Effector memory CD4-positive, alpha-beta T cell (primary cell): ENCODE measurements around the gene JAG2.
"Not testable (repeated sequence)": the region's sequence is repeated elsewhere in the genome, so short reads cannot be mapped to it uniquely, and the experiment has no call there.

Experiments used
- DNase-seq, 3 donors: peaks; one replicate each; pipeline ENCODE4 v3.0.0-alpha.2; 2020
- H3K27ac ChIP-seq: 2 replicates; pipeline ENCODE4 v1.7.0; 2013; ENCODE audit warnings: mild to moderate bottlenecking, low read length, moderate library complexity; ENCODE audit not compliant: insufficient read depth, poor library complexity, severe bottlenecking
- H3K27me3 ChIP-seq: replicated peaks from 2 replicates; pipeline ENCODE4 v1.7.0; 2013; ENCODE audit warnings: mild to moderate bottlenecking, low read length; ENCODE audit not compliant: insufficient read depth, control insufficient read depth, poor library complexity, severe bottlenecking
- H3K36me3 ChIP-seq: 2 replicates; pipeline ENCODE4 v1.7.0; 2013; ENCODE audit warnings: mild to moderate bottlenecking, low read length, moderate library complexity; ENCODE audit not compliant: control insufficient read depth, insufficient read depth
- H3K4me1 ChIP-seq: 2 replicates; pipeline ENCODE4 v1.7.0; 2013; ENCODE audit warnings: low read length, mild to moderate bottlenecking; ENCODE audit not compliant: control insufficient read depth, insufficient read depth, poor library complexity, severe bottlenecking
- H3K4me3 ChIP-seq: 2 replicates; pipeline ENCODE4 v1.7.0; 2013; ENCODE audit warnings: low read length, low read depth, mild to moderate bottlenecking; ENCODE audit not compliant: insufficient read depth, poor library complexity, severe bottlenecking
- H3K9me3 ChIP-seq: 2 replicates; pipeline ENCODE4 v1.7.0; 2013; ENCODE audit warnings: mild to moderate bottlenecking, low read length, moderate library complexity; ENCODE audit not compliant: control insufficient read depth

Gene JAG2

GRCh38 chr14:105118646-105119407 lies 49.7 kb downstream of the JAG2 start:
- no peak for DNase-seq
- H3K9me3 ChIP-seq, result peaks cover 4% of the 10 kb centered on the region
- H3K27ac ChIP-seq, result no peak overlapping the region
- H3K4me3 ChIP-seq, result no peak overlapping the region
- no peaks in the 10 kb centered on the region for H3K4me1 ChIP-seq
- H3K36me3 ChIP-seq, result no peaks in the 10 kb centered on the region
- H3K27me3 ChIP-seq, result no peaks in the 10 kb centered on the region

GRCh38 chr14:105117710-105118385 lies 50.7 kb downstream of the JAG2 start:
- no peaks in the 10 kb centered on the region for H3K36me3 ChIP-seq
- H3K4me1 ChIP-seq, result no peaks in the 10 kb centered on the region
- no peak overlapping the region for H3K27ac ChIP-seq
- peaks cover 4% of the 10 kb centered on the region for H3K9me3 ChIP-seq
- no peaks in the 10 kb centered on the region for H3K27me3 ChIP-seq
- H3K4me3 ChIP-seq, result no peak overlapping the region
- no peak for DNase-seq

- no peak overlapping the region for H3K4me3 ChIP-seq
- no peaks in the 10 kb centered on the region for H3K4me1 ChIP-seq
- H3K36me3 ChIP-seq, result no peaks in the 10 kb centered on the region
- DNase-seq, result no peak
- peaks cover 4% of the 10 kb centered on the region for H3K9me3 ChIP-seq
- no peaks in the 10 kb centered on the region for H3K27me3 ChIP-seq
- H3K27ac ChIP-seq, result no peak overlapping the region
Measured at GRCh38 chr14:105117257-105117646, 51.3 kb downstream of the JAG2 start.

- Histone ChIP-seq H3K36me3 (no peaks in the 10 kb centered on the region), H3K4me3 (no peak overlapping the region), H3K9me3 (peaks cover 4% of the 10 kb centered on the region), H3K4me1 (no peaks in the 10 kb centered on the region), H3K27me3 (no peaks in the 10 kb centered on the region), H3K27ac (no peak overlapping the region)
- DNase-seq, result no peak
Measured at GRCh38 chr14:105116451-105117256, 51.9 kb downstream of the JAG2 start.

- not testable (repeated sequence) for H3K4me3 ChIP-seq, H3K36me3 ChIP-seq, H3K4me1 ChIP-seq, H3K27ac ChIP-seq, H3K27me3 ChIP-seq, H3K9me3 ChIP-seq, DNase-seq
Measured at GRCh38 chr14:105109243-105109642, 59.3 kb downstream of the JAG2 start.

GRCh38 chr14:105108516-105108864 lies 60.1 kb downstream of the JAG2 start:
- DNase-seq, result no peak
- Histone ChIP-seq H3K4me3 (no peak overlapping the region), H3K27me3 (no peaks in the 10 kb centered on the region), H3K9me3 (no peaks in the 10 kb centered on the region), H3K27ac (no peak overlapping the region), H3K36me3 (no peaks in the 10 kb centered on the region), H3K4me1 (no peaks in the 10 kb centered on the region)

- Histone ChIP-seq H3K36me3 (no peaks in the 10 kb centered on the region), H3K9me3 (no peaks in the 10 kb centered on the region), H3K27me3 (no peaks in the 10 kb centered on the region), H3K4me3 (no peak overlapping the region), H3K27ac (no peak overlapping the region), H3K4me1 (no peaks in the 10 kb centered on the region)
- DNase-seq, result no peak
Measured at GRCh38 chr14:105107781-105108515, 60.6 kb downstream of the JAG2 start.

GRCh38 chr14:105107351-105107750 lies 61.2 kb downstream of the JAG2 start:
- H3K4me1 ChIP-seq, result no peaks in the 10 kb centered on the region
- no peaks in the 10 kb centered on the region for H3K36me3 ChIP-seq
- H3K27ac ChIP-seq, result no peak overlapping the region
- no peak for DNase-seq
- H3K27me3 ChIP-seq, result no peaks in the 10 kb centered on the region
- H3K9me3 ChIP-seq, result no peaks in the 10 kb centered on the region
- no peak overlapping the region for H3K4me3 ChIP-seq

- H3K36me3 ChIP-seq, result no peaks in the 10 kb centered on the region
- no peaks in the 10 kb centered on the region for H3K9me3 ChIP-seq
- H3K27me3 ChIP-seq, result no peaks in the 10 kb centered on the region
- no peaks in the 10 kb centered on the region for H3K4me1 ChIP-seq
- DNase-seq, result no peak
- H3K27ac ChIP-seq, result no peak overlapping the region
- H3K4me3 ChIP-seq, result no peak overlapping the region
Measured at GRCh38 chr14:105105158-105105557, 63.4 kb downstream of the JAG2 start.
